Esophagus (tissue), 2 donors: ENCODE results near the gene NBEA. TPM values are rescaled to one million over a fixed set of nuclear protein-coding genes. Genes with fewer than 3 reads are reported as not detected.

ENCODE experiments used
- H3K27ac ChIP-seq, 2 donors: one replicate each; pipeline ENCODE4 v1.5.1; 2013; ENCODE audit warnings: low read depth in 2 of 2, mild to moderate bottlenecking in 2 of 2, inconsistent platforms in 1 of 2, low read length in 1 of 2, moderate library complexity in 1 of 2
- H3K27me3 ChIP-seq, 2 donors: one replicate each; pipeline ENCODE4 v1.6.1; 2013; ENCODE audit warnings: low read length in 2 of 2, control low read depth in 1 of 2, mild to moderate bottlenecking in 1 of 2; ENCODE audit not compliant: insufficient read depth in 2 of 2, control insufficient read depth in 1 of 2
- H3K36me3 ChIP-seq, 2 donors: one replicate each; pipeline ENCODE4 v1.6.1; 2013; ENCODE audit warnings: low read length in 1 of 2; ENCODE audit not compliant: control insufficient read depth in 2 of 2, insufficient read depth in 2 of 2
- H3K4me1 ChIP-seq, 2 donors: one replicate each; pipeline ENCODE4 v1.6.1; 2013; ENCODE audit warnings: low read length in 1 of 2; ENCODE audit not compliant: control insufficient read depth in 2 of 2, insufficient read depth in 2 of 2
- H3K4me3 ChIP-seq, 2 donors: one replicate each; pipeline ENCODE4 v1.5.1; 2013; ENCODE audit warnings: low read length in 2 of 2, mild to moderate bottlenecking in 2 of 2, low read depth in 1 of 2, moderate library complexity in 1 of 2
- H3K9me3 ChIP-seq, 2 donors: one replicate each; pipeline ENCODE4 v1.6.1; 2013; ENCODE audit warnings: mild to moderate bottlenecking in 2 of 2, low read depth in 1 of 2, low read length in 1 of 2, moderate library complexity in 1 of 2; ENCODE audit not compliant: control insufficient read depth in 2 of 2, insufficient read depth in 1 of 2
- WGBS, 2 donors: extraction: QIAGEN DNeasy Blood & Tissue Kit; methylation state at CpG; one replicate each; pipeline ENCODE4 v1.1.7; 2013; 5-methylcytosine and 5-hydroxymethylcytosine counted together
- polyA plus RNA-seq, 2 donors: library from polyadenylated mRNA; stranded (reverse); fragments of 200-250 nt; gene quantifications; one replicate each; pipeline ENCODE4 v1.2.3, GENCODE V29; 2013
- donor health status: healthy with polysubstance abuse.
- donor health status: Bipolar disorder and iron deficiency.

NBEA gene
- polyA plus RNA-seq, 2 donors = 0.51 to 1.6 TPM

DNA sequence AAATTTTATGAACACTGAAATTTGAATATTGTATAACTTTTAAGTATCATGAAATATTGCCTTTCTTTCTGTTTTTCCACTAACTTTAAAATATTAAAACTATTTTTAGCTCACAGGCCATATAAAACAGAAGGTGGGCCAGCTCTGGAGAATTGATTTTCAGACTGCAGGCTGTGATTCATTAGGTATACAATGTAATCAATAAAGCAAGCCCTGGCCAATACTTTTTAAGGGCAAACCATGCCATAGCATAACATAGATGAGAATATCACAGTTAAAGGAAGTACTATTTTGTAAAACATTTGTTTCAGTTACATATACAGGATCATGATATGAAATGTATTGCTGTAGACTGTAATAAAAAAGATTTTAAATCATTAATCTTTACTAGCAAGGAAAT is 336.8 kb downstream of the NBEA start:
- Histone ChIP-seq H3K4me3 (no peak overlapping the region), H3K4me1 (no peaks in the 10 kb centered on the region), H3K27me3 (no peaks in the 10 kb centered on the region), H3K36me3 (no peaks in the 10 kb centered on the region), H3K27ac (no peak overlapping the region), H3K9me3 (no peaks in the 10 kb centered on the region)

DNA sequence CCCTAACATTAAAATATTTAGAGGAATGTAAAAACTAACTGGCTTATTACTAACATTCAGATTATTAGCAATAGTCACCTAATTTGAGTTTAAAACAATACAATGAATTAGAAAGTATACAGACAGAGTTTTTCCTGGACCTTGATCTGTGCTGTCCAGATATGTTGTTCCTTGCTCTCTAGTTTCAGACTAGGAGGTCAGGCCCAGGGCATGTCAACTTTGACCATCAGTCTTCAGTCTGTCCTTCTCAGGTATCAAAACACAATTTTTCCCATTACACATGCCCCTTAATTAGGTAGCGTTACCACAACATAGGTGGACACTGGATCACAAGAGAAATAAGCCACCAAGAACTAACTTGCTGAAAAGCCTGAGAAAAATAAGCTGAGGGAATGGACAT is 337.4 kb downstream of the NBEA start:
- Histone ChIP-seq H3K27me3 (no peaks in the 10 kb centered on the region), H3K27ac (no peak overlapping the region), H3K9me3 (no peaks in the 10 kb centered on the region), H3K36me3 (no peaks in the 10 kb centered on the region), H3K4me3 (no peak overlapping the region), H3K4me1 (no peaks in the 10 kb centered on the region)
- WGBS, 2 donors = 89 to 96% methylated on average over 1 of the region's 1 CpG

DNA sequence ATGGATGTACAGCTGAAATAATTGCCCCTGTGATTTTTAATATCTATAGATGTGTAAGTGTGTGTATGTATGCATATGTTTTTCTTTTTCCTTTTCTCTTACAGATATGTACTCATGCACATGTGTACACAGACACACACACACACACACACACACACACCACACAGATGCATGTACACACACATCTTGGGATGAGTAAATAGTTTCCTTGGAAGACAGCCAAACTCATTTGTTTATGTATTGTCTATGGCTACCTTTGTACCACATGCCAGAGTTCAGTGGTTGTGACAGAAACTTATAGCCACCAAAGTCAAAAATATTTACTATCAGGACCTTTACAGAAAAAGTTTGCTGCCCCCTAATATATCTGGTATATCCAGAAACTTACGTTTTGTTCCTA is 341.8 kb downstream of the NBEA start:
- Histone ChIP-seq H3K27me3 (no peaks in the 10 kb centered on the region), H3K36me3 (no peaks in the 10 kb centered on the region), H3K9me3 (no peaks in the 10 kb centered on the region), H3K27ac (no peak overlapping the region), H3K4me1 (no peaks in the 10 kb centered on the region), H3K4me3 (no peak overlapping the region)
- WGBS, 2 donors = 60 to 68% methylated on average over 1 of the region's 1 CpG

DNA sequence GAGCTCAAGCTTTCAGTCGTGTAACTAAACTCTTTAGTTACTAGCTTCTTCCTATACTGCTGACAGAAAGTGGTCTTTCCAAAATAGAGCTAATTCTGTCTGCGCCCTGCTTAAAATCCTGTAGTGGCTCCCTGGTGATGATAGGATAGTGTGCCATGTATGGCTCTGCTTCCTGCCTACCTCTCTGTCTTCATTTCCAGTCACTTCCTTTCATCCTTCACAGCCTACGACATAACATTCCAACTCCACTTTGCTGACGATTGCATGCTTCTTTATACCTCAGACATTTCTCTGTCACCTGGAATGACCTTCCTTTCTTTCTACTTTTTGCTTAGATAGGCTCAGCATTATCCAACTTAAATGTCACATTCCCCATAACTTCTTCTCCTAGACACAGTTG is 343.6 kb downstream of the NBEA start:
- Histone ChIP-seq H3K9me3 (no peaks in the 10 kb centered on the region), H3K4me1 (no peaks in the 10 kb centered on the region), H3K27me3 (no peaks in the 10 kb centered on the region), H3K4me3 (no peak overlapping the region), H3K36me3 (no peaks in the 10 kb centered on the region), H3K27ac (no peak overlapping the region)
- WGBS, 2 donors = 83 to 87% methylated on average over 4 of the region's 4 CpGs

DNA sequence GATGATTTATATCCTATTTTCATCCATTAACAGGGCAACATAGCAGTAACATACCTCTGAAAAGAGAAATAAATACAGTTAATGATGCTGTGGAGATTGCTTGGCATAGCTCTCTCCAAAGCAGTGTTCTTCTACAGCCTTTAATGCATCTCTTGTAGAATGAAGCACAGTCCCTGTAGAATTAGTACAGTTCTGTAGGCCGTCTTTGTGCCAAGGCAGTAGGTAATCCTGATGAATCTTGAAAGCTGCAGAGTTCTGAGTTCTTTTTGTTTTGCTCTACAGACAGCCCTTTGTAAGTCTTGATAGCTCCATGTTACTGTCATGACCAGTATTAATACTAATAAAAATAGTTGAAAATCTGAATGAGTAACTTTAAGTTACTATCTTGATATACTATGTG is 350.3 kb downstream of the NBEA start:
- H3K27me3 ChIP-seq = no peaks in the 10 kb centered on the region
- H3K27ac ChIP-seq = no peak overlapping the region
- no peaks in the 10 kb centered on the region for H3K9me3 ChIP-seq
- H3K4me1 ChIP-seq = no peaks in the 10 kb centered on the region
- H3K36me3 ChIP-seq = no peaks in the 10 kb centered on the region
- WGBS, 2 donors = 90 to 92% methylated on average over 1 of the region's 1 CpG
- H3K4me3 ChIP-seq = no peak overlapping the region

DNA sequence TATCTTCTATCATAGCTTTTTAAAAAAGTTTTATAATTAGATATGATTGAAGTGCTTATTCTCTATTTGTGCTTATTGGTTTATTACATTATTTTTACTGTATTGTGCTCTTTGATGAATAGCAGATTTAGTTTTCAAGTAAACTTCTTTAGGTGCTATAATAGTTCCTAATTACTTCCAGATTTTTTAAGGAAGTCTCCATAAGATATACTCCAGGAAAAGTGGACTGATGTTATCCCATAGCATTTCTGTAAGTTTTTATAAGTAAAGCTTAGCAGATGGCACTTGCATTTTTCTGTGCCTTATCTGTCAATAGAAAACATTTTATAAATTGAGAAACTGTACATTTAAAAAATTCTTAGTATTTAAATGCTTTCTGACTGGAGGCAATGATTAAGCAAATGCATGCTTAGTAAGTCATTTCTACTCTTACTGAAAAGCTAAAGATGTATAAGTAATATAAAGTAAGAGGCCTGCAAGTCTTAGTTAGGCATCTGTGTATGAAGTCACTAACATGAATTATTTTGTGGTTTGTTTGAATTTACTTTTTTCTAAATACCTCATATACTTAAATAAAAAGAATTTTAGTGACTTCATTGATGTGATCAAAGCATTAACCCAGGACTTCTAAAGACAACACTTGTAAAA is 351.6 kb downstream of the NBEA start:
- Histone ChIP-seq H3K27ac (no peak overlapping the region), H3K9me3 (no peaks in the 10 kb centered on the region)

DNA sequence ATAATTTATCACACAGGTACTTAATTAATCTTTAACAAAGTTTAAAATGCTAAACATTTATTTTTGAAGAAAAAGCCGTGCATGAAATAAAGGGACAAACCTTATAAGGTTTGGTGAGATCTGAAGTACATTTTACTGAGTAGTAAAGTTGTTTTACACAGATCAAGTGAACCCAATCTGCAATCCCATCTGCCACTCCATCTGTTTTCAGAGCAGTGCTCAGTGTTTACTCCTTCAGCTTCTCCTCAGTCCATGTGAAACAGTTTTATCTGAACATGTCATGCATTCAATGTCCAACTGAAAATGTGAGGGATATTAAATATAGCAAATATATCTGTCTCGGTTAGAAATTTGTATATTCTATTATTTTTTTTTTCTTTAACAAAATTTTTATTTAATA is 367.6 kb downstream of the NBEA start:
- H3K27me3 ChIP-seq = no peaks in the 10 kb centered on the region
- no peaks in the 10 kb centered on the region for H3K4me1 ChIP-seq
- H3K9me3 ChIP-seq = no peaks in the 10 kb centered on the region
- no peak overlapping the region for H3K4me3 ChIP-seq
- H3K27ac ChIP-seq = no peak overlapping the region
- WGBS, 2 donors = 81 to 84% methylated on average over 2 of the region's 2 CpGs
- no peaks in the 10 kb centered on the region for H3K36me3 ChIP-seq

More for the DNA sequence above, 351.6 kb downstream of the NBEA start:
- Histone ChIP-seq H3K36me3 (no peaks in the 10 kb centered on the region), H3K4me3 (no peak overlapping the region), H3K4me1 (no peaks in the 10 kb centered on the region), H3K27me3 (no peaks in the 10 kb centered on the region)

DNA sequence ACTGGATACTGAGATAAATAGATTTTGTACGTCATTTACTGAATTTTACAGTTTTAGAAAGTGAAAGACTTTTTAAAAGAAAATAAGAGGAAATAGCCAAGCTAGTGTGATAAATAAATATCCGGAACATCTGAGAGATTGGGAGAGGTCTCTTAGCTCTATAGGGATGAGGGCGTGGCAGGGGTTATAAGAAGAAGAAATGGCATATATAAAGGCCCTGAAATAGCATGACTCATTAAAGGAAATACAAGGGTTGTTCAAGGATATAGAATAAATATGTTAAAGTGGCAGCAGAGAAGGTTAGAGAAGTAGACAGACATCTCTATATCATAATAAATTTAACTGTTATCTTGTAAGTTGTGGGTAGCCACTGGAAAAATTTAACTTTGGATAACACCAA is 390.1 kb downstream of the NBEA start:
- WGBS, 2 donors = 82% methylated on average over 3 of the region's 3 CpGs
- Histone ChIP-seq H3K4me3 (no peak overlapping the region), H3K4me1 (no peaks in the 10 kb centered on the region), H3K36me3 (no peaks in the 10 kb centered on the region), H3K27ac (no peak overlapping the region), H3K9me3 (no peaks in the 10 kb centered on the region), H3K27me3 (no peaks in the 10 kb centered on the region)

DNA sequence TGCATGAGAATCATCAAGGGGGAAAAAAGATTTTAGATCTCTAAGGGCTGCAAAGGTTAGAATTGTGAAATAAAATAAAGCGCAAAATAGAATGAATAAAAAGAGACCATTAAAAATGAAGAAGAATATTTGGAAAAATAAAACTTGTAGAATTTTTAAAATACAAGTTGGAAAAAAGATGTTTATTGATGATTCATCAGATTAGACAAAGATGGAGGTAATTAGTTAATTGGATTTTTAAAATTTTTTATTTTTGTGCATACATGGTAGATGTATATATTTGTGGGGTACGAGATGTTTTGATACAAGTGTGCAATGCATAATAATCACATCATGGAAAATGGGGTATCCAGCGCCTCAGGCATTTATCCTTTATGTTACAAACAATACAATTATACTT is 391.1 kb downstream of the NBEA start:
- 89 to 96% methylated on average over 3 of the region's 3 CpGs for WGBS, 2 donors
- Histone ChIP-seq H3K4me3 (no peak overlapping the region), H3K4me1 (no peaks in the 10 kb centered on the region), H3K9me3 (no peaks in the 10 kb centered on the region), H3K27ac (no peak overlapping the region), H3K27me3 (no peaks in the 10 kb centered on the region), H3K36me3 (no peaks in the 10 kb centered on the region)

DNA sequence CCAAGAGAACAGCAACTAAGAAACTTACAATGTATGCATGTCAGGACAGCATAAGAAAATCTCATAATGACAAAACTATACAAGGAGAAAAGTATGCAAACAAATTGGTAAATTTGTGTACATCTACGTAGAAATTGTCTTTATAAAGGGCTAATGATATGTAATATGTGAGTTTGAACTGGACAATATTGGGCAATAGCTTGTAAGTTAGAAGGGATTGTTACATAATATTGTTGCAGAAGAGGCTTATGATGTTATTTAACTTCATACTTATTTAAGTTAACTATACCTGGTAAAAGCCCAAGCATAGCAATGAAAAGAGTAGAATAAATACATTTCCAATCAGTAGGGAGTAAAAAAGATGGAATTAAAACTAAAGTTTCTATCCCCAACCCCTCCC is 400.4 kb downstream of the NBEA start:
- 76 to 79% methylated on average over 1 of the region's 1 CpG for WGBS, 2 donors
- H3K9me3 ChIP-seq = no peaks in the 10 kb centered on the region
- no peaks in the 10 kb centered on the region for H3K36me3 ChIP-seq
- no peaks in the 10 kb centered on the region for H3K27me3 ChIP-seq
- H3K27ac ChIP-seq = no peak overlapping the region
- no peak overlapping the region for H3K4me3 ChIP-seq
- H3K4me1 ChIP-seq = no peaks in the 10 kb centered on the region
